Measurements from ENCODE around the gene ITGB3. TPM values are rescaled to one million over a fixed set of nuclear protein-coding genes. Genes with fewer than 3 reads are reported as not detected.
"Not testable (repeated sequence)": the region's sequence is repeated elsewhere in the genome, so short reads cannot be mapped to it uniquely, and the experiment has no call there.

ITGB3 gene
- total RNA-seq, 2 experiments from 2014 or later, result not detected

GRCh38 chr17:47252766-47253512, 688 bp upstream of the ITGB3 start:
- H3K27me3 Mint-ChIP-seq, result peaks cover 42% of the 10 kb centered on the region
- POLR2A ChIA-PET, result no interaction called here
- no peak overlapping the region for H3K27ac Mint-ChIP-seq
- peak overlapping the region; percentile 48 for H3K4me3 Mint-ChIP-seq
- CTCF ChIA-PET, result interaction anchor here (3.2 kb wide), 1 partner anchor 63 kb away, joined by 9 read pairs; no protein-coding TSS in a partner anchor
- H3K4me1 Mint-ChIP-seq (ENCODE audit: low read depth), result peaks cover 10% of the 10 kb centered on the region
- no peaks in the 10 kb centered on the region for H3K36me3 Mint-ChIP-seq
- H3K9me3 Mint-ChIP-seq, result no peaks in the 10 kb centered on the region
- intact Hi-C loops (cut with micrococcal nuclease), result no loop called here
- DNase-seq, result no peak

DNA sequence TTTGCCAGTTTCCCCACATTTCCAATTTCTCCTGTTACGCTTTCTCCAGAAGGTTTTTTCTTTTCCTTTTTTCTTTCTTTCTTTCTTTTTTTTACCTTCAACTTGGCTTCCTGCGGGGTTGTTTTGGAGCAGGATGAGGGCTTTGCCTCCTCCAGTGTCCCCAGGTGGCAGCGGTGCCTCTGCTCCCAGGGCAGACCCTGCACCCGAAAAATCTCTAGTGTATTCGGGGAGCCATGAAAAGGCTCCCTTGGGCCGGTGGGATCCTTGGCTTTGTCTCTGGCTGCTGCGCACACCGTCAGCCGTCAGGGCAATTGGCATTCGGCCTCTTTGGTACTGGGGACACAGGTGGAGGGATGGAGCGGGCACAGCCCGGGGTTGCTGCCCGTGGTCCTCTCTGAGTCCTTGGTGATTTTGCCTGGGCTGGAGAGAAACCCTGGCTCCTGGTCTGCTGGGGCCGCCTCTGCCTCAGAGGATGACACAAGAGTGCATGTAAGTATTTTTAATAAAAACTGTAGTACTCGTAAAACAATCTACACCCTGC, 846 bp downstream of the ITGB3 start:
- no peaks in the 10 kb centered on the region for H3K36me3 Mint-ChIP-seq
- H3K9me3 Mint-ChIP-seq, result no peaks in the 10 kb centered on the region
- intact Hi-C loops (cut with micrococcal nuclease), result no loop called here
- peaks cover 50% of the 10 kb centered on the region for H3K27me3 Mint-ChIP-seq
- CTCF ChIA-PET, result interaction anchor here (0.9 to 3.2 kb wide), 2 partner anchors 62 to 465 kb away, joined by 4 to 9 read pairs; no protein-coding TSS in a partner anchor
- POLR2A ChIA-PET, result no interaction called here
- peak overlapping the region; percentile 77 for H3K4me3 Mint-ChIP-seq
- H3K27ac Mint-ChIP-seq, result no peak overlapping the region
- DNase-seq, result no peak
- peaks cover 10% of the 10 kb centered on the region for H3K4me1 Mint-ChIP-seq (ENCODE audit: low read depth)

- Mint-ChIP-seq H3K27me3 (peaks cover 52% of the 10 kb centered on the region), H3K4me3 (no peak overlapping the region), H3K9me3 (no peaks in the 10 kb centered on the region), H3K4me1 (ENCODE audit: low read depth) (peaks cover 10% of the 10 kb centered on the region), H3K27ac (no peak overlapping the region), H3K36me3 (no peaks in the 10 kb centered on the region)
- ChIA-PET POLR2A (no interaction called here), CTCF (no interaction called here)
- no peak for DNase-seq
- intact Hi-C loops (cut with micrococcal nuclease), result no loop called here
These were observed 4.2 kb downstream of the ITGB3 start for GRCh38 chr17:47257651-47258339.

- Mint-ChIP-seq H3K27me3 (peaks cover 22% of the 10 kb centered on the region), H3K4me3 (no peak overlapping the region), H3K27ac (no peak overlapping the region), H3K4me1 (ENCODE audit: low read depth) (peaks cover 4% of the 10 kb centered on the region), H3K36me3 (no peaks in the 10 kb centered on the region), H3K9me3 (no peaks in the 10 kb centered on the region)
- DNase-seq, result no peak
- ChIA-PET CTCF (no interaction called here), POLR2A (no interaction called here)
- intact Hi-C loops (cut with micrococcal nuclease), result no loop called here
These were observed 9.0 kb downstream of the ITGB3 start for GRCh38 chr17:47262586-47262985.

GRCh38 chr17:47264166-47264565, 10.5 kb downstream of the ITGB3 start:
- intact Hi-C loops (cut with micrococcal nuclease), result no loop called here
- Mint-ChIP-seq H3K4me3 (no peak overlapping the region), H3K4me1 (ENCODE audit: low read depth) (no peaks in the 10 kb centered on the region), H3K27ac (no peak overlapping the region), H3K36me3 (no peaks in the 10 kb centered on the region), H3K9me3 (peaks cover under 1% of the 10 kb centered on the region), H3K27me3 (peaks cover 10% of the 10 kb centered on the region)
- no peak for DNase-seq
- POLR2A ChIA-PET, result no interaction called here
- CTCF ChIA-PET, result no interaction called here

GRCh38 chr17:47265983-47266541, 12.4 kb downstream of the ITGB3 start:
- Mint-ChIP-seq H3K36me3 (peaks cover 3% of the 10 kb centered on the region), H3K9me3 (peaks cover 5% of the 10 kb centered on the region), H3K27me3 (peaks cover 7% of the 10 kb centered on the region), H3K27ac (no peak overlapping the region), H3K4me3 (no peak overlapping the region), H3K4me1 (ENCODE audit: low read depth) (no peaks in the 10 kb centered on the region)
- CTCF ChIA-PET, result interaction anchor here (0.7 kb wide), 1 partner anchor 1626 kb away, joined by 4 read pairs; no protein-coding TSS in a partner anchor
- POLR2A ChIA-PET, result no interaction called here
- DNase-seq, result no peak
- intact Hi-C loops (cut with micrococcal nuclease), result no loop called here

- ChIA-PET POLR2A (no interaction called here), CTCF (no interaction called here)
- H3K27ac Mint-ChIP-seq, result no peak overlapping the region
- peaks cover 7% of the 10 kb centered on the region for H3K27me3 Mint-ChIP-seq
- H3K4me3 Mint-ChIP-seq, result no peak overlapping the region
- H3K36me3 Mint-ChIP-seq, result peaks cover 3% of the 10 kb centered on the region
- DNase-seq, result no peak
- peaks cover 5% of the 10 kb centered on the region for H3K9me3 Mint-ChIP-seq
- intact Hi-C loops (cut with micrococcal nuclease), result no loop called here
- H3K4me1 Mint-ChIP-seq (ENCODE audit: low read depth), result no peaks in the 10 kb centered on the region
These were observed 13.2 kb downstream of the ITGB3 start for GRCh38 chr17:47266782-47267181.

DNA sequence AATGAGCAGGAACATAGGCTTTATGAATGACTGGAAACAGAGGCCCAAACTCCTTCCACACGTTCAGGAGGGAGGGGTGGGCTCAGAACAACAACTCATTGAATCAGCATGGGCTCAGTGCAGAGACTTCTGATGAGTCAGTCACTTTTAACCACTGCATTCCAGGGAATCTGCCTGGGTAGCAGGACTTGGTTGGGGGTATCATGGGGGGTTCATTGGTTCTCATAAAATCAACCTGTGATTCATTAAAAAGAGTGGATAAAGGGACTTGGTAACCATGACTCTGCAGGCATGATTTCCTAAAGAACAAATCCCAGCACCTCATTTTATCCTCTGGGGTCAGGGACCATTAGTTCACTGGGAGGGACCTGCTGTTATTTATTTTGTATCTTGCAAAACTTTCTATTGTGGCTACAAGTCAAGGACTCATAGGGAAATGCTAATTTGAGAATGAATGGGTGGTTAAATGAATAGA, 13.8 kb downstream of the ITGB3 start:
- intact Hi-C loops (cut with micrococcal nuclease), result no loop called here
- H3K4me3 Mint-ChIP-seq, result no peak overlapping the region
- POLR2A ChIA-PET, result no interaction called here

GRCh38 chr17:47268964-47269363, 15.3 kb downstream of the ITGB3 start:
- H3K27me3 Mint-ChIP-seq; H3K27ac Mint-ChIP-seq; CTCF ChIA-PET; H3K4me3 Mint-ChIP-seq; intact Hi-C loops (cut with micrococcal nuclease); POLR2A ChIA-PET; H3K36me3 Mint-ChIP-seq; DNase-seq; H3K4me1 Mint-ChIP-seq (ENCODE audit: low read depth); H3K9me3 Mint-ChIP-seq: not testable (repeated sequence)

More for the DNA sequence above, 13.8 kb downstream of the ITGB3 start:
- Mint-ChIP-seq H3K27ac (no peak overlapping the region), H3K9me3 (peaks cover 5% of the 10 kb centered on the region), H3K36me3 (peaks cover 3% of the 10 kb centered on the region), H3K4me1 (ENCODE audit: low read depth) (no peaks in the 10 kb centered on the region), H3K27me3 (peaks cover 7% of the 10 kb centered on the region)
- CTCF ChIA-PET, result no interaction called here
- DNase-seq, result no peak

DNA sequence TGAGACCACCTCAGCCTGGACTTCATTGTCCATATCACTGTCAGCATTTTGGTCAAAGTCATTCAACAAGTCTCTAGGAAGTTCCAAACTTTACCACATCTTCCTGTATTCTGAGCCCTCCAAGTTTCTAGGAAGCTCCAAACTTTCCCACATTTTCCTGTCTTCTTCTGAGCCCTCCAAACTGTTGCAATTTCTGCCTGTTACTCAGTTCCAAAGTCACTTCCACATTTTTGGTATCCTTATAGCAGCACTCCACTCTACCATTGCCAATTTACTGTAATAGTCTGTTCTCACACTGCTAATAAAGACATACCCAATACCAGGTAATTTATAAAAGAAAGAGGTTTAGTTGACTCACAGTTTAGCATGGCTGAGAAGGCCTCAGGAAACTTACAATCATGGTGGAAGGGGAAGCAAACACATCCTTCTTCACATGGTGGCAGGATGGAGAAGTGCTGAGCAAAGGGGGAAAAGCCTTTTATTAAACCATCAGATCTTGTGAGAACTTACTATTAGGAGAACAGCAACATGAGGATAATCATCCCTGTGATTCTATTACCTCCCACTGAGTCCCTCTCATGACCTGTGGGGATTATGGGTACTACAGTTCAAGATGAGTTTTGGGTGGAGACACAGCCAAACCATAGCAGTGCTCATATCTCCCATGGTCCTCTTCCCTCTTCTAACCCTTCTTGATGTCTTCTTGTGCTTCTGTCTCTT, 16.1 kb downstream of the ITGB3 start:
- POLR2A ChIA-PET; intact Hi-C loops (cut with micrococcal nuclease); DNase-seq; CTCF ChIA-PET; H3K27me3 Mint-ChIP-seq; H3K9me3 Mint-ChIP-seq; H3K27ac Mint-ChIP-seq; H3K4me3 Mint-ChIP-seq; H3K4me1 Mint-ChIP-seq (ENCODE audit: low read depth); H3K36me3 Mint-ChIP-seq: not testable (repeated sequence)

- Mint-ChIP-seq H3K36me3 (peaks cover 3% of the 10 kb centered on the region), H3K27ac (no peak overlapping the region), H3K4me1 (ENCODE audit: low read depth) (no peaks in the 10 kb centered on the region), H3K9me3 (peaks cover 5% of the 10 kb centered on the region), H3K4me3 (no peak overlapping the region), H3K27me3 (no peaks in the 10 kb centered on the region)
- POLR2A ChIA-PET, result interaction anchor here (1.0 kb wide), 1 partner anchor 53 kb away, joined by 3 read pairs; the partner anchor contains the start of gene EFCAB13
- intact Hi-C loops (cut with micrococcal nuclease), result no loop called here
- CTCF ChIA-PET, result no interaction called here
- no peak for DNase-seq
These were observed 17.5 kb downstream of the ITGB3 start for GRCh38 chr17:47270946-47271705.
